Lower leg skin (tissue), 4 donors: Measurements from ENCODE around the gene MCM5. TPM values are rescaled to one million over a fixed set of nuclear protein-coding genes. Genes with fewer than 3 reads are reported as not detected.

Experiments
- DNase-seq, 2 donors: peaks; one replicate each; pipeline ENCODE4 v3.0.0-alpha.2; 2019; ENCODE audit warnings: low spot score in 2 of 2
- H3K4me3 ChIP-seq: fragments of 200-600 bp; sonication (generic); 2 replicates; pipeline ENCODE4 v1.5.1; 2017; ENCODE audit warnings: mild to moderate bottlenecking, low read depth; ENCODE audit not compliant: poor library complexity, severe bottlenecking
- POLR2A ChIP-seq, 2 donors: fragments of 450-650 bp; IDR thresholded peaks; one replicate each; pipeline ENCODE4 v1.6.1; 2016 to 2017; ENCODE audit warnings: antibody characterized with exemption in 2 of 2, mild to moderate bottlenecking in 1 of 2, moderate library complexity in 1 of 2
- WGBS, 2 donors: methylation state at CpG; one replicate each; pipeline ENCODE4 v1.1.5; 2018; 5-methylcytosine and 5-hydroxymethylcytosine counted together
- intact Hi-C: fragments of 100-400 bp; cut with DNase I; formaldehyde crosslinking; loops from one replicate; pipeline ENCODE4 v1.15.0; 2023; ENCODE audit warnings: low total_unique reads
- total RNA-seq, 4 donors: library from RNA; depleted of rRNA; stranded (reverse); fragments of >200 nt; gene quantifications; one replicate each; pipeline ENCODE4 v1.1.0, GENCODE V29; 2016
- TF ChIP-seq, protein P1 (sequence below), 3 donors: fragments of 450-650 bp; IDR thresholded peaks; one replicate each; pipeline ENCODE4 v1.5.1; 2016; ENCODE audit warnings: antibody characterized with exemption in 3 of 3, mild to moderate bottlenecking in 3 of 3, moderate library complexity in 2 of 3

The MCM5 gene
- total RNA-seq, 4 donors from 2014 or later, result 10.1 to 44.3 (median 20.8) TPM

DNA sequence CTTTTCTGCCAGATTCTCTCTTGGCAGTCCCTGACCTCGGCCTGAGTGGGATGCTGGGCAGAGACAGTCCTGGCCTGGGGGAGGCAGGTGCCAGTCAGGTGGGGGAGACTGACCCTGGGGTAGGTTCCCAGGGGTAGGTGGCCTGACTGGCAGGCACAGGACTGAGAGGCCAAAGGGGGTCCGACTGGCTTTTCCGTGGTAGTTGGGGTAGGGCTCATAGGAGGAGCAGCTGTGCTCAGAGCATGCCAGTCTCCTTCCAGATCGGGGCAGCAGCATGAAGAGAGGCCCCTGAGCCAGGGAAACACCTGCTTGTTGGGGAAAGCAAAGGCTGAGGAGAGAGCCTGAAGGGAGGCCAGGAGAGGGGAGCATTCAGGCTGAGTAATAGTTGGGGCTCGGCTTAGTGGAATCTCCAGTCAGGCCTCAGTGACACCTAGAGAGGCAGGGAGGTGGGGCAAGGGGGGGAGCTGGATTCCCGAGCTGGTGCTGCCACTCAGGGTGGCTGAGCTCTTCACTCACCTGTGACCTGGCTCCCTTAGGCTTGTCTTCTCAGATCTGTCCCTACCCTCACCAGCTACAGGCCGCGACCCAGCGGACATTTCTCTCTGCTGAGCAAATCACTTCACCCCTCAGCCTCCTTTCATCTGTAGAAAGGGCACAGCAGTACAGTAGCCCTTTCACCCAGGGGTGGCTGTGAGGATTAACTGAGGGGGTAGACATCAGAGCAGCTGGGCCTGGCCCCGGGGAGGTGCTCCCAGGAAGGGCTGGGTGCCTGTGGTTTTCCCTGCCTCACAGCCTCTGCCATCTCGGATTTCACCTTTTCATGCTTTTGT is 26.2 kb downstream of the MCM5 start:
- 80 to 86% methylated on average over 11 of the region's 11 CpGs for WGBS, 2 donors
- intact Hi-C loops, result loop anchor here (10.0 kb wide), 1 partner anchor 699 kb away; no protein-coding TSS in a partner anchor
- no peak for DNase-seq

DNA sequence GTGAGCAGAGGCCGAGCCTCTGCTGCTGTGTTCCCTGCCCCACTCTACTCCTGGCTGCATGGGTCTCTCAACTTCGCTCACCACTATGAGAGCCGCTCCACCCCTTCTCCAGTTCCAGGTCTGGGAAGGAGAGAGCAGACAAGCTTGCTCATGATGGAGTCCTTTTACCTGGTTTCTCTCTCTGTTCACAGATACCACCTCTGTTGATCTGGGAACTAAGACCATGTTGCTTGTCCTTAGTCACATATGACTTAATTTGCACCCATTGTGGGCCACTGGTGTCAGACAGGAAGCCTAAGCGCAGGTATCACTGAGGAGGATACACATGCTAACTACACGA is 26.8 kb downstream of the MCM5 start:
- intact Hi-C loops, result loop anchor here (10.0 kb wide), 1 partner anchor 698 kb away; no protein-coding TSS in a partner anchor
- H3K4me3 ChIP-seq, result no peak overlapping the region
- 85 to 90% methylated on average over 5 of the region's 5 CpGs for WGBS, 2 donors
- DNase-seq, result no peak
- TF ChIP-seq POLR2A (IDR thresholded peaks at IDR 0.05), result no peak
- TF ChIP-seq, protein P1, sequence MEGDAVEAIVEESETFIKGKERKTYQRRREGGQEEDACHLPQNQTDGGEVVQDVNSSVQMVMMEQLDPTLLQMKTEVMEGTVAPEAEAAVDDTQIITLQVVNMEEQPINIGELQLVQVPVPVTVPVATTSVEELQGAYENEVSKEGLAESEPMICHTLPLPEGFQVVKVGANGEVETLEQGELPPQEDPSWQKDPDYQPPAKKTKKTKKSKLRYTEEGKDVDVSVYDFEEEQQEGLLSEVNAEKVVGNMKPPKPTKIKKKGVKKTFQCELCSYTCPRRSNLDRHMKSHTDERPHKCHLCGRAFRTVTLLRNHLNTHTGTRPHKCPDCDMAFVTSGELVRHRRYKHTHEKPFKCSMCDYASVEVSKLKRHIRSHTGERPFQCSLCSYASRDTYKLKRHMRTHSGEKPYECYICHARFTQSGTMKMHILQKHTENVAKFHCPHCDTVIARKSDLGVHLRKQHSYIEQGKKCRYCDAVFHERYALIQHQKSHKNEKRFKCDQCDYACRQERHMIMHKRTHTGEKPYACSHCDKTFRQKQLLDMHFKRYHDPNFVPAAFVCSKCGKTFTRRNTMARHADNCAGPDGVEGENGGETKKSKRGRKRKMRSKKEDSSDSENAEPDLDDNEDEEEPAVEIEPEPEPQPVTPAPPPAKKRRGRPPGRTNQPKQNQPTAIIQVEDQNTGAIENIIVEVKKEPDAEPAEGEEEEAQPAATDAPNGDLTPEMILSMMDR (IDR thresholded peaks at IDR 0.05), result no peak

More for the DNA sequence above, 26.2 kb downstream of the MCM5 start:
- no peak overlapping the region for H3K4me3 ChIP-seq
- TF ChIP-seq POLR2A (IDR thresholded peaks at IDR 0.05), result no peak
- TF ChIP-seq, protein P1 (IDR thresholded peaks at IDR 0.05), result no peak

DNA sequence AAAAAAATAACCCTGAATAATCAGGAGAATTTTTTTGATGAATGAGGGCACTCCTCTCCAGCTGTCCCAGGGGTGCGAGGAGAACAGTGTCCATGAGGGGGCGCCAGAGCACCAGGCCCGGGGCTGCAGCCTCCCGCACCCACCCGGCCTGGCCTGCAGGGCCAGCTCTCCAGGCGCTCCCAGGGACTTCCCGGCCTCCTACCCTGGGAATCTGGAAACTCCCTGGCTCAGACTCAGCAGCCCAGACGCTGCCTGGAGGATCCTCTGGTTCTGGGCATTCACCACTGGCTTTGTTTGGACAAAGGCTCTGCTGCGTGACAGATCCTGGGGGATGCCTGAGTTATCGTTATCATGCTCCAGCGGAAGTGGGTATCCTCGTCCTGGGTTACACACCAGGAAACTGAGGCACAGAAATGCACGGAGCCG is 31.0 kb downstream of the MCM5 start:
- intact Hi-C loops, result loop anchor here (5.0 kb wide), 1 partner anchor 146 kb away; no protein-coding TSS in a partner anchor
- no peak overlapping the region for H3K4me3 ChIP-seq
- no peak for TF ChIP-seq POLR2A (IDR thresholded peaks at IDR 0.05)
- TF ChIP-seq, protein P1 (IDR thresholded peaks at IDR 0.05), result peak in 1 of 3 donors; percentile 91
- DNase-seq, result peak; percentile 77 to 97
- WGBS, 2 donors, result 13% methylated on average over 14 of the region's 14 CpGs

DNA sequence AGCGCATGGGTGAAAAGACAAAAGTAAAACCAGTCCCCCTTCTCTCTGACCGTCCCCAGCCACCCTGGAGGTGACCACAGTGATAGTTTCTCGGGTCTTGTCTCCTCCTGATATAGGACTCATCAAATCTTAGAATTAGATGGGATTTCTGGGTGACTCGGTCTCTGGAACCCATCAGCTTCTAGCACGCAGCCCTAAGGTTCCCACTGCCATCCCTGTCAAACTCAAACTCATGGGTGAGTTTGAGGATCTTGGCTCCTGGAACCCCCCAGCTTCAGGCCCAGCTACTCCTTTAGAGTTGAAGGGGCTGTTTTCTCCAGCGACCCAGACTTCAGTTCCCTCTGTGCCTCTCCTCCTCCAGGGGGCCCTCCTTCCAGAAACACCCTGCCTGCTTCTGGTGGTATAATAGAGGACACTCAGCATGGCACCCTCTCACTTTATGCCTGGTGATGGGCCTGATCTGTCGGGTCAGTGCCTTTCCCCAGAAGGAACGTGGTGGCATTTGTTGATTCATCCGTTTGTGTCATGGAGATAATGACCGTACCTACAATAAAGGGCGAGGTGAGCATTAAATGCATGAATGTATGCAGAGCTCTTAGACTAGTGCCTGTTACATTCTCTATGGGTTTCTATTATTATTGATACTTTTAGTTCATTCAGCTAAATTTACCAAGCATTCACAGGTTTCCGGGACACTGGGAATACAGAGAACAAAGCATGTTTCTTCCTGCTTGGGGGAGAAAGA is 31.7 kb downstream of the MCM5 start:
- TF ChIP-seq, protein P1 (IDR thresholded peaks at IDR 0.05), result no peak
- no peak for TF ChIP-seq POLR2A (IDR thresholded peaks at IDR 0.05)
- 86 to 89% methylated on average over 12 of the region's 12 CpGs for WGBS, 2 donors
- H3K4me3 ChIP-seq, result no peak overlapping the region
- intact Hi-C loops, result loop anchor here (5.0 kb wide), 1 partner anchor 146 kb away; no protein-coding TSS in a partner anchor
- no peak for DNase-seq

DNA sequence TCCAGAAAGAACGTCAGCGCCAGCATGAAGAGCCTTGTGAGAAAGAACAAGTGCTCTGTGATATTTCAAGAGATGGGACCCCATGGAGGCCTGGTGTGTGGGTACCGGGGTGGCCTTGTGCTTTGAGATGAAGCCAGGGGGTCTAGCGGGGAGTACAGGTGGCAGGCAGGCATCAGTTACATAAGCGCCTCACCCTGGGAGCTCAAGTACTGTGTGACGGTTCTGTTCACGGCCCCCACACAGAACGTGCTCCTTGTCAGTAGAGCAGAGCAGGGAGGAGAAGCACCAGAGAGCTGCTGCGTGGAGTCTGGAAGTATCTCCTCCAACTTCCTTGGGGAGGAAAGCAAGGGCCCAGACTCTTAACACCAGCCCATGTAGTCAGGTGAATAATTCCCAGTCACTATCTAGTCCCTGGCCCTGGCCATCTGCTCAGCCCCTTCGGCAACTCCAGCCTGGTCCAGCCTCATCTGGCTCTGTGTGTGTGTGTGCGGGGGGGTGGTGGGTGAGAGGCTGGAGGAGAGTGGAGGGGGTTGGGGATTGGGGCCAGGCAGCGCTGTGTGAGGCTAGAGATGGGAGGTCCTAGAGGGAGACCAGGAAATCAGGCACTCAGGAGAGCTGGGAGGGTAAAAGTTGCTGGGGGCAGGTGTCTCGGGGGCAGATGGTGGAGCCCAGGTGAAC is 32.4 kb downstream of the MCM5 start:
- TF ChIP-seq POLR2A (IDR thresholded peaks at IDR 0.05), result no peak
- TF ChIP-seq, protein P1 (IDR thresholded peaks at IDR 0.05), result no peak
- intact Hi-C loops, result loop anchor here (5.0 kb wide), 1 partner anchor 145 kb away; no protein-coding TSS in a partner anchor
- WGBS, 2 donors, result 96% methylated on average over 12 to 13 of the region's 13 CpGs
- no peak overlapping the region for H3K4me3 ChIP-seq
- DNase-seq, result no peak
